GM18499 (cell line): ENCODE measurements around the gene PRKCZ.

Experiments used
- ATAC-seq: cut with Tn5 transposase; IDR thresholded peaks from one replicate; pipeline ENCODE4 v1.9.1; 2021; ENCODE audit warnings: moderate number of reproducible peaks; ENCODE audit not compliant: insufficient read depth, unreplicated experiment

The PRKCZ gene

DNA sequence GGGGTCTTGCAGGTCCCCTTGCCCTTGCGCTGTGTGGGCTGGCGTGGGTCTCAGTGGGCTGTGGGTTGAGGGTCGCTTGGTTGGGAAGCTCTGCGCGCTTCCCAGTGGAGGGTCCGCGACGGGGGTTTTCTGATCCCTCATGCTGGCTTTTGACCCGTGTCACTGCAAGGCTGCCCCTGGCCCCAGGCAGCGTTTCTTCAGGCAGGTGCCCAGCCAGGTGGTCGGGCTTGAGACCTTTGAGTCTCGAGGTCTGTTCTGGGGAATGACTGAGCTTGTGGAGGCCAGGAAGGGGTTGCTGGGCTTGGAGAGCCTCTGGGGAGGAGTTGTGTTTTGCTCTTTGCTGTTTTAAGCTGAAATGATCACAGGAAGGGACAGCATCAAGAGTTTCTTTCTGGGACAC lies 183.3 kb downstream of the PRKCZ start:
- no peak for ATAC-seq

DNA sequence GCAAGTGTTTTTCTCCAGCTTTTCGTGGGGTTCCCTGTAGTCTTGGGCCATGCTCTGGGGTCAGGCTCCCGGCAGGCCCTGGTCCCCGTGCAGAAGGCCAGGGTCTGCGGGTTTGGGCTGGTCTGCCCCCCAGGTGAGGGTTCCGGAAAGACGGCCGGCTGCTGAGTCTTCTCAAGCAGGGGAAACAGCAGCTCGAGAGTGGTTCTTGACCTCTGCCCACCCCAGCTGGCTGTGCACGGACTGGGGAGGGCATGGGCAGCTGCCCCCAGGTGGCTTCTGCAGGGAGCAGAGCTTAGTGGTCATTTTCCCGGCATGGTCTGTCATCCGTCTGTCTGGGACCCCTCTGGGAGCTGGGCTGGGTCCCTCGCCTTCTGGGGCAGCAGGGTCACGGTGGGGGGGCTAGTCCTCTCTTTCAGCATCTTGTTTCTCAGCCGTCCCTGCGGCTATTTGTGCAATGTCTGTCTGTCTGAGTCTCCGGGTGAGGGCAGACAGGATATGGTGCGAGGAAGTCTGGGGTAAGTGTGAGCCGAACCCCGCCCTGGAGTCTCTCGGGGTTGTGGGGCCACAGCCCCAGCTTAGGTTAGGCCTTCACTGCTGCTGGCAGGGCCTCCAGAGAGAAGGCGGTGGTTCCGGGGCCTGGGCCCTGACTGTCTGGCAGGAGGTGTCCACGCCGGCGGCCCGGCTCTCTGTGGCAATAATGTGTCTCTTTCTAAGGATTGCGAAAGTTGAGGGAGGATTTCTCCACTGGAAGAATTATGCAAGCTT lies 184.0 kb downstream of the PRKCZ start:
- no peak for ATAC-seq

DNA sequence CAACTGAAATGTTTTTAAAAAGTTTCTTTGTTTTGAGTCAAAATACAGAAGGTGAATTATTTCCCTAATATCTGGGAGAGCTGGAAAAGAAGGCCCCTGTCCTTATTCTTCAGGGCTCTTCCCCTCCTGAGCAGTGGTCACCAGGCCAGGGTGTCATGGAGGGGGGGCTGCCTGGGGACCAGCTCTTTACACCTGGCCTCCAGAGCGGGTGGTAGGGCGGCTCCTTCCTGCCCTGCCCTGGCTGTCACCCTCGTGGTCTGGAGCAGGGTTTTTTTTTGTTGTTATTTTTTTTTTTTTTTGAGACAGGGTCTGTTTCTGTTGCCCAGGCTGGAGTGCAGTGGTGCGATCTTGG lies 184.5 kb downstream of the PRKCZ start:
- ATAC-seq = no peak
